GM19463 (cell line): ENCODE measurements around the gene KCNC3.

Source experiments
- ATAC-seq: cut with Tn5 transposase; IDR thresholded peaks from one replicate; pipeline ENCODE4 v1.9.1; 2021; ENCODE audit warnings: mild to moderate bottlenecking, moderate library complexity; ENCODE audit not compliant: unreplicated experiment

The KCNC3 gene

GRCh38 chr19:50312967-50313811 lies 16.0 kb downstream of the KCNC3 start:
- ATAC-seq, result no peak

DNA sequence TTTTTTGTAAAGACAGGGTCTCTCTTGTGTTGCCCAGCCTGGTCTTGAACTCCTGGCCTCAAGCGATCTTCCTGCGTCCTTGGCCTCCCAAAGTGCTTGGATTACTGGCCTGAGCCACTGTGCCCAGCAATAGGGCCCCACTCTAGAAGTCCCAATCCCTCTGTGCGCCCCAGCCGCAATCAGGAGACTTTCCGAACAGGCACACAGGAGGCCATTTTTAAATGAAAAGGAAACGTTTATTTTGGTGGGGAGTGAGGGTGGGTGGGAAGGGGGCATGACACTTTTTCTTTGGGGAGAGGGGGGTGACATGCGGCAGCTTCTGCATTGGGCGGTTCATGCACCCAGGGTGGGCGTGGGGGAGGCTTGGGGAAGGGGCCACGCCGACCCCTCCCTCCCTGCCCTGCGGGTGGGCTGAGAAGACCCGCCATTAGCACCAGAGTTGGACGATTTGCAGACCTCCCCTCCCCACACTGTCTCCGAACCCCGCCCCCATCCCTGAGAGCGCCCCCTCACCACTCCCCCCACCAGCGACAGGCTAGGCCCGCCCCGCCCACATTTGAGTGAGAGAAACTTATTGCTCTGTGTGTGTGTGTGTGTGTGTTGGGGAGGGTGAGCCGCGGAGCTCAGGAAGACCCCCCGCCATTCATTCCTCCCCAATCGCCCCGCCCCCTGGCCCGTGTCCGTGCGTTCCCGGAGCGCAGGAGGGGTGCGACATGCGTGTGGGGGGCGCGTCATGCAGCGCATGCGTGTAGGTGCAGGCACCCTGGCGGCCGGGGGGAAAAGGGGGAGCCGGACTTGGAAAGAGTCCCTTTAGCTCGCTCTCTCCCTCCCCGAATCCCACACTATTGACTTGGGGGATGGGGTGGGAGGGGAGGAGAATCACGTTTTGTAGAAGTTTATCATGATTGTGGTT lies 17.2 kb downstream of the KCNC3 start:
- no peak for ATAC-seq

GRCh38 chr19:50310759-50311465 lies 18.3 kb downstream of the KCNC3 start:
- ATAC-seq, result no peak

DNA sequence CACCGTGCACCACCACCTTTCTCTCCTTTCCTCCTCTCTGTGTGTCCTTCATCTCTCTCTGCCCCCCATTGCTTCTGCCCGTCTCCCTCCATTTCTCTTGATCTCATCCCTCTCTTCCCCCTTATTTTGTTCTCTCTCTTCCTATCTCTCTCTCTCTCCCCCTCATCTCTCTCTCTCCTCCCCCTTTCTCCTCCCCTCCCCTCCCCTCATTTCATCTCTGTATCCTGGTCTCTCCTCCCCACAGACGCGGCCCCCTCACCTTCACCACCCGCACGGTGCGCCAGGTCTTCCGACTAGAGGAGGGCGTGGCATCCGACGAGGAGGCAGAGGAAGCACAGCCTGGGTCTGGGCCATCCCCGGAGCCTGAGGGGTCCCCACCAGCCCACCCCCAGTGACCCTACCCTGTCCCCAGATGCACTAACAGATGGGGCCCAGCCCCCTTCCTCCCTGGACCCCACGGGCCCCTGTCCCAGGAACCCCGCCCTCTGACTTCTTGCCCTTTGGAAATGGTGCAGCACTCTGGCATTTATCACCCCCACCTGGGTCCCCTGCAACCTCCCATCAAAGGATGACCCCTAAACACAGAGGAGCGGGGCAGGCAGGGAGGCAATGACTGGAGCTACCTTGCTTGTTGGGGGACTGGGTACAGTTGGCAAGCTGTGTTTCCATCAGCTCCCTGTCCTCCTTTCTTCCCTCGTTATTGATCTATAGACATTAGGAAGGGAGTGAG lies 19.6 kb downstream of the KCNC3 start:
- ATAC-seq, result no peak

- no peak for ATAC-seq
Measured at GRCh38 chr19:50308991-50309390, 20.2 kb downstream of the KCNC3 start.

GRCh38 chr19:50303558-50303957 lies 25.6 kb downstream of the KCNC3 start:
- ATAC-seq, result no peak

GRCh38 chr19:50301607-50301971 lies 27.6 kb downstream of the KCNC3 start:
- ATAC-seq, result no peak

DNA sequence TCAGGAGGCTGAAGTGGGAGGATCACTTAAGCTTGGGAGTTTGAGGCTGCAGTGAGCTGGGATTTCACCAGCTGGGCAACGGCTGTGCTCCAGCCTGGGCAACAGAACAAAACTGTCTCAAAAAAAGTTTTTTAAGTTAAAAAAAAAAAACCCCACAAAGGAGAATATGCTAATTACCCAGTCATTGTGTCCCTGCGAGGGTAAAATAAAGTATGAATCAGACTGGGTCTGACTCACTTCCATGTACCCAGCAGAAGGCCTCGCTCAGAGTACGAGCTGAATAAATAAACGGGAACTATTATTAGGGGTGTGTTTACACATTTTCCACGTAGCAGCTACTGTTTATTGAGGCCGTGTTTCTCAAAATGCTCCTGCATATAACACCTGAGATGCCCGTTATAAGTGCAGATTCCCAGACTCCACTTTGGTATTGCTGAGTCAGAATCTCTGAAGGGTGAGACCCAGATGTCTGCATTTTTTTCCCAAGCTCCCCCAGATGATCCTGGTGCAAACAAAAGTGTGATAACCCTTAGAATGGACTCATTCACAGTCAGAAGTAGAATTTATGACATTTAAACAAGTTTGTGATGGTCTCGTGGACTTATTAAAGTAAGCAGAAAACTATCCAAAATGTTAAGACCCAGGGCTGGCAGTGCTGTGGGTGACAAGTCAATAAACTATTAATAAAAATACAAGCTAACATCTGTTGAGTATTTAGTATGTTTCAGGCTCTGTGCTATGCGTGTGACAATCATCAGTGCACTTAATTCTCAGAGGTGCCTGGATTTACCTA lies 28.2 kb downstream of the KCNC3 start:
- ATAC-seq, result no peak

DNA sequence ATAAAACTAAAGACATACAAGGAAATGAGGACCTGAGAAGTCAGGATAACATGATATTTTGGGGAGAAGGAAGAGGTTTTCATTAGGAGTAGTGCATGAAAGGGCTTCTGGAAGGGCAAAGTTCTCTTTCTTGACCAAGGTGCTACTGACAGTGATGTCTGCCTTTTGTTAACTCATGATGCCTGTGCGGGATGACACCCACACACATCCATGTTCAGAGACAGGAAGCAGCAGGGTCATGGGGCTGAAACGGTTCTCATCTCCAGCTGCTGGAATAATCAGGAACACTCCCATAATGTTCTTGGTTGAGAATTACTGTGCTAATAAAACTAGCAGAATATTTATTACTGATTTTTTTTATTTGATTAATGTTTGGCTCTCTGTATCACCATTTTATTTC lies 29.1 kb downstream of the KCNC3 start:
- no peak for ATAC-seq

GRCh38 chr19:50293263-50294004 lies 35.7 kb downstream of the KCNC3 start:
- ATAC-seq, result no peak

GRCh38 chr19:50292216-50292827 lies 36.9 kb downstream of the KCNC3 start:
- no peak for ATAC-seq

DNA sequence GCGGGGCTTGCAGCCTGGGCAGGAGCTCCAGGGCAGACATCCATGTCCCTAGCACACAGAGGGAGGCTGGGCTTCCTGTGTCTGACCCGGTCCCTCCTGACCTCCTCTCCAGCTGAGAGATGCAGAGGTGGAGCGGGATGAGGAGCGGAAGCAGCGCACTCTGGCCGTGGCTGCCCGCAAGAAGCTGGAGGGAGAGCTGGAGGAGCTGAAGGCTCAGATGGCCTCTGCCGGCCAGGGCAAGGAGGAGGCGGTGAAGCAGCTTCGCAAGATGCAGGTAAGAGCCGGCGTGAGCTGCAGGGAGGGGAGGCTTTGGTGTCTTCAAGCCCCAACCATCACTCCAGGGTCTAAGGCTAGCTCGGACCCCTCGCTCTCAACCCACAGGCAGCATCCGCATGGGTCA lies 38.4 kb downstream of the KCNC3 start:
- no peak for ATAC-seq

DNA sequence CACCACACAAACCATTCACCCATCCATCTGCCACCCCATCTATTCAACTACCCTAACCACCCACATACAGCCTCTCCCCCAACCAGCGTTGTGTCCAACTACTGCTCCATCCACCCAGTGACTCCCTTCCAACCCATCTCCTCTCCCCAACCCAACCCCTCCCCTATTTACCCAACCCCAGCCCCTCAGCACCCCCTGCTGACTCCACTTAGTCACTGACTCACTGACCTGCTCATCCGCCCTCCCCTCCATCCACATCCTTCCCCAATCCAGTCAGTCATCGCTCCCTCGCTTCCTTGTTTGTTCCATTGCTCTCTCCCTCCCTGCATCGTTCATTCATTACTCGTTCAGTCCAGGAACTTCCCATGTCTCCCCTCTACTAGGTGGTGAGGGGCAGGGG lies 39.2 kb downstream of the KCNC3 start:
- no peak for ATAC-seq

DNA sequence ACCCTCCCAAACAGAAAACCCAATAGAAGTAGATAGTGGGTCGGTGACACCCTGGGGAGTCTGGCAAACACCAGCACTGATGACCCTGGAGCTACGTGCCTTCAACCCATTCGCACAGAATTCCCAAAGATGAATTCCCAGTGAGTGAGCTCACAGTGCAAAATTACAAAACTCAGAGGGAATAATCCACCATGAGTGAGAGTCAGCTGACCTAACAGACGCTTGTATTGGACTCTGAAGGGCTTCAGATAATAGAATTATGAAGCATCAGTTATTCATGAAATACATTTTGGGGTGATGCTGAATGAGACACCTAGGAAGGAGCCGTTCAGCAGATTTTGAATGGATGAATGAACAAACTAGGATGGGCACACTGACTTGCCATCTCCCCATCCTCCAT lies 40.2 kb downstream of the KCNC3 start:
- no peak for ATAC-seq

- no peak for ATAC-seq
Measured at GRCh38 chr19:50287331-50287730, 41.8 kb downstream of the KCNC3 start.

GRCh38 chr19:50286443-50286842 lies 42.7 kb downstream of the KCNC3 start:
- no peak for ATAC-seq

- ATAC-seq, result no peak
Measured at GRCh38 chr19:50285833-50286232, 43.3 kb downstream of the KCNC3 start.

GRCh38 chr19:50281491-50281890 lies 47.7 kb downstream of the KCNC3 start:
- ATAC-seq, result no peak

DNA sequence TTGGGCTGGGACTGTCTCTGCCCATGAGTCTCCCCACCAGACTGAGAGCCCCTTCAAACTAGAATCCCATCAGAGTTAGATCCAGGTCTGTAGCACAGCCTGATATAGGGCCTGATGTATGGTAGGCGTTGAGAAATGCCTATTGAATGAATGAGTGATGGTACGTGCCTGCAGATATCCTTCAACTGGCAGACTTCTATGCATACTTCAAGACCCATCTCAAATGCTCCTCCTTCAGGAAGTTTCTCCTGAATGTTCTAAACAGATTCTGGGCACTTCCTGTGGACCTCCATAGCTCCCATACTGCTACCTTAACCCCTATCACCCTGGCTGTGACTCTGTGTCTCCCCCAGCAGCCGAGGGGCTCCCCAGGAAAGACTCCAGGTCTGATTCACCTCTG lies 48.2 kb downstream of the KCNC3 start:
- ATAC-seq, result no peak
